Neural progenitor cell (in vitro differentiated cells): Measurements from ENCODE around the gene RCOR1. TPM values are rescaled to one million over a fixed set of nuclear protein-coding genes. Genes with fewer than 3 reads are reported as not detected.

Experiments used
- DNase-seq: peaks from one replicate; pipeline ENCODE4 v3.0.0-alpha.2; 2016; ENCODE audit warnings: low spot score
- H2AFZ ChIP-seq: fragments of 200-600 bp; sonication (generic); replicated peaks from 2 replicates; pipeline ENCODE4 v1.6.1; 2016; ENCODE audit warnings: antibody characterized with exemption
- H3F3A ChIP-seq: fragments of 200-600 bp; sonication (generic); 2 replicates; pipeline ENCODE4 v1.6.1; 2016; ENCODE audit warnings: antibody characterized with exemption, low read depth
- H3K27ac ChIP-seq: fragments of 200-600 bp; sonication (generic); 2 replicates; pipeline ENCODE4 v1.5.1; 2016; ENCODE audit warnings: mild to moderate bottlenecking
- H3K27me3 ChIP-seq: fragments of 200-600 bp; sonication (generic); 2 replicates; pipeline ENCODE4 v1.6.1; 2016; ENCODE audit warnings: mild to moderate bottlenecking, moderate library complexity
- H3K36me3 ChIP-seq: fragments of 200-600 bp; sonication (generic); 2 replicates; pipeline ENCODE4 v1.5.1; 2016
- H3K4me1 ChIP-seq: fragments of 200-600 bp; sonication (generic); 2 replicates; pipeline ENCODE4 v1.6.1; 2016; ENCODE audit warnings: mixed run types
- H3K4me2 ChIP-seq: fragments of 200-600 bp; sonication (generic); 2 replicates; pipeline ENCODE4 v1.6.1; 2016
- H3K4me3 ChIP-seq: fragments of 200-600 bp; sonication (generic); 2 replicates; pipeline ENCODE4 v1.5.1; 2016
- H3K79me2 ChIP-seq: fragments of 200-600 bp; sonication (generic); 2 replicates; pipeline ENCODE4 v1.6.1; 2016; ENCODE audit warnings: low read depth
- H3K9ac ChIP-seq: fragments of 200-600 bp; sonication (generic); 2 replicates; pipeline ENCODE4 v1.6.1; 2016
- H3K9me3 ChIP-seq: fragments of 200-600 bp; sonication (generic); 2 replicates; pipeline ENCODE4 v1.5.1; 2016; ENCODE audit warnings: low read depth
- H4K20me1 ChIP-seq: fragments of 200-600 bp; sonication (generic); 2 replicates; pipeline ENCODE4 v1.6.1; 2016; ENCODE audit warnings: low read depth
- H3K27ac Mint-ChIP-seq: 3 replicates; pipeline ENCODE4 v1.8.0; 2021; ENCODE audit warnings: mixed read lengths
- H3K27me3 Mint-ChIP-seq: 2 replicates; pipeline ENCODE4 v1.8.0; 2022; ENCODE audit warnings: low read depth, mild to moderate bottlenecking, inconsistent platforms, moderate library complexity, mixed read lengths; ENCODE audit not compliant: insufficient read depth
- H3K36me3 Mint-ChIP-seq: 3 replicates; pipeline ENCODE4 v1.8.0; 2021; ENCODE audit warnings: mixed read lengths
- H3K4me1 Mint-ChIP-seq: 3 replicates; pipeline ENCODE4 v1.8.0; 2021; ENCODE audit warnings: mixed read lengths
- H3K4me3 Mint-ChIP-seq: 3 replicates; pipeline ENCODE4 v1.8.0; 2021; ENCODE audit warnings: mild to moderate bottlenecking, moderate library complexity, mixed read lengths
- H3K9me3 Mint-ChIP-seq: 3 replicates; pipeline ENCODE4 v1.8.0; 2020; ENCODE audit warnings: mixed read lengths
- CTCF ChIP-seq: fragments of 200-600 bp; sonication (generic); IDR thresholded peaks from 2 replicates; pipeline ENCODE4 v1.5.1; 2017; ENCODE audit warnings: antibody characterized with exemption, mild to moderate bottlenecking
- EZH2 ChIP-seq: fragments of 200-600 bp; sonication (generic); IDR thresholded peaks from 2 replicates; pipeline ENCODE4 v1.6.1; 2017; ENCODE audit warnings: antibody characterized with exemption, mild to moderate bottlenecking, moderate library complexity
- EZH2phosphoT487 ChIP-seq: fragments of 200-600 bp; sonication (generic); IDR thresholded peaks from 2 replicates; pipeline ENCODE4 v1.6.1; 2017; ENCODE audit warnings: antibody characterized with exemption
- total RNA-seq: library from RNA; depleted of rRNA; stranded (reverse); fragments of >200 nt; gene quantifications from 2 replicates; pipeline ENCODE4 v1.2.3, GENCODE V29; 2015; ENCODE audit warnings: low replicate concordance

Gene RCOR1
- total RNA-seq, 1 donor from 2014 or later, result 33.7 TPM

- no peaks in the 10 kb centered on the region for H3K9me3 Mint-ChIP-seq
Observed at GRCh38 chr14:102768223-102769048, 176.0 kb downstream of the RCOR1 start.

GRCh38 chr14:102769049-102769327 is 176.5 kb downstream of the RCOR1 start:
- no peak overlapping the region for H2AFZ ChIP-seq

More at GRCh38 chr14:102768223-102769048, 176.0 kb downstream of the RCOR1 start:
- Histone ChIP-seq H3K27me3 (no peaks in the 10 kb centered on the region), H3F3A (no peaks in the 10 kb centered on the region), H2AFZ (no peak overlapping the region), H3K9ac (no peak overlapping the region), H3K4me3 (no peak overlapping the region), H3K4me2 (no peak overlapping the region), H3K9me3 (no peaks in the 10 kb centered on the region), H3K36me3 (no peaks in the 10 kb centered on the region), H4K20me1 (no peaks in the 10 kb centered on the region), H3K4me1 (peaks cover 7% of the 10 kb centered on the region), H3K27ac (no peak overlapping the region), H3K79me2 (no peaks in the 10 kb centered on the region)
- TF ChIP-seq EZH2phosphoT487 (no peak), CTCF (no peak), EZH2 (no peak)
- Mint-ChIP-seq H3K36me3 (no peaks in the 10 kb centered on the region), H3K4me3 (no peak overlapping the region), H3K4me1 (peaks cover 15% of the 10 kb centered on the region), H3K27ac (no peak overlapping the region), H3K27me3 (peaks cover 4% of the 10 kb centered on the region)
- DNase-seq, result no peak

GRCh38 chr14:102770147-102771123 is 178.0 kb downstream of the RCOR1 start:
- Histone ChIP-seq H3K79me2 (no peaks in the 10 kb centered on the region), H2AFZ (peak overlapping the region; percentile 47), H3K4me2 (no peak overlapping the region), H3K27ac (no peak overlapping the region), H4K20me1 (no peaks in the 10 kb centered on the region), H3K27me3 (no peaks in the 10 kb centered on the region), H3K36me3 (no peaks in the 10 kb centered on the region), H3F3A (peaks cover under 1% of the 10 kb centered on the region), H3K4me1 (peaks cover 7% of the 10 kb centered on the region), H3K9ac (no peak overlapping the region), H3K4me3 (no peak overlapping the region), H3K9me3 (no peaks in the 10 kb centered on the region)
- no peak for TF ChIP-seq CTCF
- TF ChIP-seq EZH2, result no peak
- no peak for TF ChIP-seq EZH2phosphoT487
- DNase-seq, result no peak
- Mint-ChIP-seq H3K4me3 (no peak overlapping the region), H3K4me1 (peaks cover 21% of the 10 kb centered on the region), H3K27me3 (peaks cover 3% of the 10 kb centered on the region), H3K36me3 (no peaks in the 10 kb centered on the region), H3K9me3 (no peaks in the 10 kb centered on the region), H3K27ac (peak overlapping the region; percentile 62)

More at GRCh38 chr14:102769049-102769327, 176.5 kb downstream of the RCOR1 start:
- no peaks in the 10 kb centered on the region for H3K36me3 ChIP-seq
- no peaks in the 10 kb centered on the region for H3K9me3 ChIP-seq
- no peaks in the 10 kb centered on the region for H3K27me3 ChIP-seq
- no peaks in the 10 kb centered on the region for H4K20me1 ChIP-seq
- H3F3A ChIP-seq, result no peaks in the 10 kb centered on the region
- no peaks in the 10 kb centered on the region for H3K79me2 ChIP-seq
- peaks cover 17% of the 10 kb centered on the region for H3K4me1 Mint-ChIP-seq
- no peak overlapping the region for H3K27ac ChIP-seq
- TF ChIP-seq EZH2phosphoT487 (no peak), EZH2 (no peak), CTCF (no peak)
- H3K4me1 ChIP-seq, result peaks cover 7% of the 10 kb centered on the region
- H3K9ac ChIP-seq, result no peak overlapping the region
- peaks cover 3% of the 10 kb centered on the region for H3K27me3 Mint-ChIP-seq
- H3K4me3 ChIP-seq, result no peak overlapping the region
- no peaks in the 10 kb centered on the region for H3K9me3 Mint-ChIP-seq
- H3K4me3 Mint-ChIP-seq, result no peak overlapping the region
- no peaks in the 10 kb centered on the region for H3K36me3 Mint-ChIP-seq
- H3K4me2 ChIP-seq, result no peak overlapping the region
- no peak for DNase-seq
- no peak overlapping the region for H3K27ac Mint-ChIP-seq
